Central memory CD8-positive, alpha-beta T cell (primary cell): ENCODE measurements around the gene DAZAP1.
"Not testable (repeated sequence)": the region's sequence is repeated elsewhere in the genome, so short reads cannot be mapped to it uniquely, and the experiment has no call there.

ENCODE experiments used
- ATAC-seq: fragments of 150-1000 bp; cut with Tn5 transposase; replicated peaks from 2 replicates; pipeline ENCODE4 v1.10.0; 2022; ENCODE audit warnings: mild to moderate bottlenecking, moderate FRiP score, moderate number of reproducible peaks; ENCODE audit not compliant: poor library complexity, severe bottlenecking; ENCODE audit errors: extremely low read depth
- DNase-seq, 2 donors: peaks; one replicate each; pipeline ENCODE4 v3.0.0; 2021; ENCODE audit warnings: low spot score in 2 of 2
- H3K27ac Mint-ChIP-seq: one replicate; pipeline ENCODE4 v1.8.0; 2022; ENCODE audit warnings: low read depth, mild to moderate bottlenecking, moderate library complexity, mixed read lengths
- H3K27me3 Mint-ChIP-seq: one replicate; pipeline ENCODE4 v1.8.0; 2022; ENCODE audit warnings: mixed read lengths
- H3K36me3 Mint-ChIP-seq: one replicate; pipeline ENCODE4 v1.8.0; 2022; ENCODE audit warnings: mild to moderate bottlenecking, moderate library complexity, mixed read lengths; ENCODE audit not compliant: insufficient read depth
- H3K4me1 Mint-ChIP-seq: one replicate; pipeline ENCODE4 v1.8.0; 2022; ENCODE audit warnings: mixed read lengths
- H3K4me3 Mint-ChIP-seq: one replicate; pipeline ENCODE4 v1.8.0; 2022; ENCODE audit warnings: mild to moderate bottlenecking, moderate library complexity, mixed read lengths
- H3K9me3 Mint-ChIP-seq: one replicate; pipeline ENCODE4 v1.8.0; 2022; ENCODE audit warnings: mixed read lengths

DAZAP1 gene

DNA sequence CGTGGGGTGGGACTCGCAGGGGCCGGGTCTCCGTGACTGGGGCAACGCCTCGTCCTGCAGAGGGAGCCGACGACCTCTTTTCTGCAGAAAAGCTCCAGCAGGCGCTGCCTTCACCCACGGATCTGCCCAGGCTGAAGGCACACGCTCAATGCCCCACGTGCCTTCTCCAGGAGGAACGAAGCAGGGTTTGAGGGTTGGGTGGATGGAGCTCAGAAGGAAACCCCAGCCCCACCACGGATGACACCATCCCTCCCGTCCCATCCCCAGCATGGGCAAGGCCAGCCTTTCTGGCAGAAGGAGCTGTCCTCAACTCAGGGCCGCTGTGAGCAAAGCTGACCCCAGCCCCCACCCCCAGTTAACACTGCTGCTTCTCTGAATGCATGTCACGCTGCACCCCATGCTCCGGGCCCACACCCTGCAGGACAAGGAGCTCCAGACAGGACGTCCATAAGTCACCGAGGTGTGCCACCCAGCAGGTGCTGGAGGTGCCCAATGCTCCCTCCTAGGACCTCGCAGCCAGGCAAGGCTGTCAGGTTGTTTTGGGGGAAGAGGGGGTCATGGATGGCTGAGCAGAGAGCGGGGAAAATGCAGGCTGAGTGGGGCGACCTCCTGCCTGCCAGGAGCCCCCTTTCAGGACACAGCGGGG lies 64.3 kb downstream of the DAZAP1 start:
- Mint-ChIP-seq H3K9me3 (no peaks in the 10 kb centered on the region), H3K36me3 (peaks cover 4% of the 10 kb centered on the region), H3K27me3 (no peaks in the 10 kb centered on the region), H3K4me3 (peak overlapping the region; percentile 73), H3K27ac (no peak overlapping the region), H3K4me1 (peaks cover 12% of the 10 kb centered on the region)
- ATAC-seq: no peak
- no peak for DNase-seq

DNA sequence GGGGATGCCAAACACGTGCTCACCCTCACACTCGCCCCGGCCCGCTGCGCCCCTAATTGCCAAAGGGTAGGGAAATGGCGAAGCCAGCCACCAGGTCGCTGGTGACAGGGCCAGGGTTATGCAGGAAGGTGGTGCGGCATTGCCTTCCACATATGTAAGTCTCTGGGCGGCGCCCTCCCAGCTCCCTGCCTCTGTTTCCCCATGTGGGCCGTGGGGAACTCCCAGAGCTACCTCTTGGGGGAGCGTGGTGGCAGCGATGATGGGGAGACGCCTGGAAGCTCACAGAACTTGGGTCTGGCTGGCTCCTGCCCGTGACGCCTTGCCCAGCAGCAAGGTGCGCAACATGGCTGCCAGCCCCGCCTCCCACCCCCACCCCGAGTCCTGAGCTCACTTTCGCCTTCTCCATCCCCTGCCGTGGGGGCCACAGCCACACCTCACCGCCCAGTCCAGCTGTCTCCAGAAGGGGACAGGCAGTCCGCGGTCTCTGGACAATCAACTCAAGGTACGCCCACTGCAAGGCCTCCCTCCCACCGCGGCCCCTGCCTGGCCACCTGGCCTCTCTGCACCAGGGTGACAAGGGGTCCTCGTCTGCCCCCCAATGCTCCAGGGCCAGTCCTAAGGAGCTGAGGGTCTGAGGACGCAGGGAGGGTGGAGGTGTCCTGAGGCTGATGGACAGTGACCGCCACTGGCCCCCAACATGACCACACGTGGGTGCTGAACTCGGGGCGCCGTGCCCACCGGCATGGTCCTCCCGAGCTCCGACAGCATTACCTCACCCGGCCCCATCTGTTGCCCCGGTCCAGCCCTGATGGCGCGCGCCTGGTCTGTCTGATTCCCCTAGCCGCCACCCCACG lies 65.1 kb downstream of the DAZAP1 start:
- H3K27me3 Mint-ChIP-seq: no peaks in the 10 kb centered on the region
- DNase-seq (no peak), ATAC-seq (no peak)
- H3K9me3 Mint-ChIP-seq: no peaks in the 10 kb centered on the region
- peaks cover 12% of the 10 kb centered on the region for H3K4me1 Mint-ChIP-seq
- peaks cover 4% of the 10 kb centered on the region for H3K36me3 Mint-ChIP-seq
- H3K27ac Mint-ChIP-seq: no peak overlapping the region
- peak overlapping the region; percentile 73 for H3K4me3 Mint-ChIP-seq

DNA sequence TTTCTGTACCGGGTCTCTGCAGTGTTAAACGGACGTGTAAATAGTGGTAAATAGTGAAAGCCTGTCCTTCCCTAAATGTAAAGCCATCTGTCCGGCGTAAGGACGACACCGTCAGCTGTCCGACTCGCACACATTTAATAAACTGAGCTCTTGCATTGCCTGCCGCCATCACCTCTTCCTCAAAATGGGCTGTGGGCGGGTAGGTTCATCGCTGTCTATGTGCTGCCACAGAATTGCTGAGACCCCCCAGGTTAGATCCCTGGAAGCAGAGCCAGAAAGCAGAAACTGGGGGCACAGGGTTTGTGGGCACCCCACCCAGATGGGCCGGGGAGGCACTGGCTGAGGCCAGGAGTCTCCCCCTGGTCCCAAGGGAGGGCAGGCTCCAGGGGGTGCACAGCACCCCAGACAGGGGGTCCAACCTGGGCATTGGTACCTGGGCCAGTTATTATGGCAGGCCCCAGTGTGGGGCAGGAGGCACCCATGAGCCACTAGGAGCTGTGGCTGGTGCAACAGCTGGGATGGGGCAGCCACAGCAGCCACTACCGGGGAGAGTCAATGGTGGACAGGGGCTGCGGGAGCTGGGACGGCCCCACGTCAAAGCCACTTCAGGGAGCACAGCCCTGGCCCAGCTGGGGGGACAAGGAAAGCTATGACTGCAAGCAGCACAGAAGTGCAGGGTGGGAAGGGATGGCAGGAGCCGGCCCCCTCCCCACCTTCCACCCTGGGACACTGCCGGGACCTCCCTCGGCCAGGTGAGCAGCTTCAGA lies 65.9 kb downstream of the DAZAP1 start:
- Mint-ChIP-seq H3K4me3 (no peak overlapping the region), H3K9me3 (no peaks in the 10 kb centered on the region), H3K27me3 (no peaks in the 10 kb centered on the region), H3K36me3 (peaks cover 5% of the 10 kb centered on the region), H3K4me1 (peaks cover 12% of the 10 kb centered on the region), H3K27ac (no peak overlapping the region)
- ATAC-seq (no peak), DNase-seq (no peak)

DNA sequence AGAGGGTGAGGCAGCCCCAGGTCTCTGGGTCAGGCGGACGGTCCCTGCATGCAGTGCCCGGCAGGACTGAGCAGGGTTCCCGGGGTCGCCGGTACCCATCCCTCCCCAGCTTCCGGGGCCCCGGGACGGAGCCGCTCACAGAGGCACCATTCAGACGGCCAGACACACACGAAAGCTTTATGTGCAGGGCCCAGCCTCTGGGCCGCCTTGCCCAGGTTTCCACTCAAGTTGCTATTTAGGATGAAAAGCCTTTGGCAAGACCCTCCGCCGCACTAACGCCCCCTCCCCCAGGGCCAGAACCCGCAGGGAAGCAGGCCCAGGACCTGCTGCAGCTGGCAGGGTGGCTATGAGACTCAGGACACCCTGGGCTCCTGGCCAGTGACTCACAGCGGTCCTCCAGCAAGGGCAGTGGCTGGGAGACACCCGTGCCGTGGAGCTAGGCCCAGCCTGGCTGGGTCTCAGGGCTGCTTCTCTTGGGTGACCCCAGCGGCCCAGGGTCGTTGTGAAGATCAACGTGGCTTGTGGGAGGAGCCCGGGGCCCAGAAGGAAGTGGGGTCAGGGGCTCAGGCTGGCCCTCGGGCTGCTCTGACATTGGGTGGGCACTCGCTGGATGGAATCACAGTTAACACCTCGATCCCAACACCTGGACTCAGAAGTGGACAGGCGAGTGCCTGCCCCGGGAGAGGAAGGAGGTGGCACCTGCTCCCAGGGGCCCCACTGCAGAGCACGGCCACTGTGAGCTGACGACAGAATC lies 66.8 kb downstream of the DAZAP1 start:
- DNase-seq (no peak), ATAC-seq (no peak)
- H3K4me3 Mint-ChIP-seq: no peak overlapping the region
- no peaks in the 10 kb centered on the region for H3K27me3 Mint-ChIP-seq
- peaks cover 6% of the 10 kb centered on the region for H3K36me3 Mint-ChIP-seq
- H3K27ac Mint-ChIP-seq: no peak overlapping the region
- peaks cover 17% of the 10 kb centered on the region for H3K4me1 Mint-ChIP-seq
- no peaks in the 10 kb centered on the region for H3K9me3 Mint-ChIP-seq

DNA sequence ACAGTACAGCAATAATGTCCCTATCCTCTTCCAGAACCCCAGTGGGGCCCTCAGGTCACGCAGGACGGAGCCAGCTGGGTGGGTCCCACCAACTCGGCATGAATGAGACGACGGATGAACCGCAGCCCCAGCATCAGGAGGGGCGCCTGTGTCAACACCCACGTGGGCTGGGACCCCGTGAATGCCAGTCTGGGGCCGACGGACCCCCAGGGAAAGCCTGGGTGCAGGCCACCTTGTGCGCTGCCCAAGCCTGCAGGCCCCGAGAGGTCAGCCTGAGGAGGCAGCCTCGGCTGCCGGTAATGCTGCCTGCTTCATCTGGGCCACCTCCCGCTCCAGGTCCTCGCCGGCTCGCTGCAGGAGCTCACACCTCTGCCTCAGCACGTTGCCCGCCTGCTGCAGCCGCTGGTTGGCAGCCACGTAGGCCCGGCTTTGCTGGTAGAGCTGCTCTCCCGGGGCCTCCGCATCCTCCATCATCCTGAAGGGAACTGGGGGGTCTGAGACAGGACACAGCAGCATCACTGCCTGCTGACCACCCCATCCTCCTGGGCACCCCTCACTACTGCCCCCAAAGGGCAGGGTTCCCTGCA lies 67.5 kb downstream of the DAZAP1 start:
- Mint-ChIP-seq H3K9me3 (no peaks in the 10 kb centered on the region), H3K4me1 (peaks cover 20% of the 10 kb centered on the region), H3K27me3 (no peaks in the 10 kb centered on the region), H3K27ac (no peak overlapping the region), H3K36me3 (peaks cover 7% of the 10 kb centered on the region), H3K4me3 (no peak overlapping the region)
- ATAC-seq (no peak), DNase-seq (no peak)

DNA sequence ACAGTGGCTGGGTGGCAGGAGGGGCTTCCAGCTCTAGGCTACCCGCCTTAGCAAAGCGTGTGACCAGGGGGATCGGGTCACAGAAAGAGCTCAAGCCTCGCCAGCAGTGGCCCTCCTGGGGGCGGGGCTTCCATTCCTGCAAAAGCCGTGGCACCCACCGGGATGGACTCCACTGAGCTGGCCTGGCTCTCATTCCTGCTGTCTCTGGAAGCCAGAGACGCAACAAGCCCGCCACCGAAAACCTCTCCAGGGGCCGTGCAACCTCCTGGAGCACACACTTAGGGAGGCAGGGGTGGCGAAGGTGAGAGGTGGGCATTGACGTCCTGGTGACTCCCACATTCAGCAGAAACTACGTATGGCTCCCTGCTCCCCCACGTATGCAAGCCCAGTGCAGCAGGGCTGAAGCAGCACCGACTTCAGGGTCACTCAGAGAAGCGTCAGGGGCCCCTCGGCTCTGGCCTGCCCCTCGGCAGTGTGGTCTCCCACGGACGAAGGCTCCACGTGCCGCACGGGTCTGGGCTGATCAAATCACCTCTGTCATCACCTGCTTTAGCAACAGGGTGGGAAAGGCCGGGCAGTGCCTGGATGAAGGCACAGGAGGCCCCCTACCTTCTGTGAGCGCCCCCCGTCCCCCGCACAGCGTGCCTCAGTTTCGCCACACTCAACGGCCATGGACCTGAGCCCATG lies 68.5 kb downstream of the DAZAP1 start:
- H3K4me3 Mint-ChIP-seq: no peak overlapping the region
- DNase-seq (no peak), ATAC-seq (no peak)
- peaks cover 20% of the 10 kb centered on the region for H3K4me1 Mint-ChIP-seq
- peaks cover 5% of the 10 kb centered on the region for H3K36me3 Mint-ChIP-seq
- H3K9me3 Mint-ChIP-seq: no peaks in the 10 kb centered on the region
- no peaks in the 10 kb centered on the region for H3K27me3 Mint-ChIP-seq
- no peak overlapping the region for H3K27ac Mint-ChIP-seq

DNA sequence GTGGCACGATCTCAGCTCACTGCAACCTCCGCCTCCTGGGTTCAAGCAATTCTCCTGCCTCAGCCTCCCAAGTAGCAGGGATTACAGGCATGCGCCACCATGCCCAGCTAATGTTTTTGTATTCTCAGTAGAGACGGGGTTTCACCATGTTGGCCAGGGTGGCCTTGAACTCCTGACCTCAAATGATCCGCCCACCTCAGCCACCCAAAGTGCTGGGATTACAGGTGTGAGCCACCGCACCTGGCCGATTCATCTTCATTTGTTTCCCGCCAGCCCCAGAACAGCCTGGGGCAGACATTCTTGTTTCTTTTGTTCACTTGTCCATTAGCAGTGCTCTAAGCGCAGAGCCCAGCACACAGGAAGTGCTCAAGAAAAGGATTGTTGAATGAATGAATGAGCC lies 69.7 kb downstream of the DAZAP1 start:
- DNase-seq, H3K36me3 Mint-ChIP-seq, ATAC-seq, H3K9me3 Mint-ChIP-seq, H3K27ac Mint-ChIP-seq, H3K27me3 Mint-ChIP-seq: not testable (repeated sequence)
- Mint-ChIP-seq H3K4me1 (peaks cover 14% of the 10 kb centered on the region), H3K4me3 (peak overlapping the region; percentile 96)

DNA sequence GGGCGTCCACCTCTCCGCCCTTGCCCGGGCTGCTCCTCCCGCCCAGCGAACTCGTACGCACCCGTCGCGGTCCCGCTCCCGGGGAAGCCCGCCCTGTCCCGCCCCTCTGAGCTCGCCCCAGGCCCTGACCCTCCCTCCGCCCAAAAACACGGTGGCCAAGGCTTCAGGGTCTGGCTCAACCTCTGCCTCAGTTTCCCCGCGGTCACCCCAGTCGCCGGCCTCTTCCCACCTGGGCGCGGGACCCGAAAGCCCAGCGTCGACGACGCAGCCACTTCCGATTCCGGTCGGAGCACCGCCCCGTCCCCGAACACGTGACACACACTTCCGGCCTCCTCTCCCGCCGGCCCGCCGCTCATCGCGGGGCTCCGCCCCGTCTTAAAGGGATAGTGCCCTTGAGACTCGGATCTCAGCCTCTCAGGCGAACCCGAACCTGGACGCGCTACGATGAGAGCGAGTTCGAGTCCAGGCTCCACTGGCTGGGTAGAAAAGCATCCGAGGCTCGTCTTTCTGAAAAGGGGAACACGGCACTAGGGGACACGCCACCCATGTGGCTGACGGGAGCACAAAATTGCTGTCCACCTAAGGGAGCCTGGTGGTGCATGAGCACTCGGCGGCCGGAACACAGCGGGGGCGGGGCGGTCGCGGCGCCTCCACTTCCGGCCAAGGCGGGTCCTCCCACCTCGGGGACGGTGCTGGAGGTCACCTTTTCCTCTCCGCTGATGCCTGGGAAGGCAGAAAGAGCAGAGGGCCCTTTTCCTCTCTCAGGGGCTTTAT lies 71.7 kb downstream of the DAZAP1 start, which contains the start of gene C19orf25:
TSS of gene C19orf25 (minus strand) at position 282 of the 774 bp plus-strand sequence. CDS start 312 bp downstream, outside the sequence.
- no peaks in the 10 kb centered on the region for H3K9me3 Mint-ChIP-seq
- ATAC-seq (peak; percentile 96), DNase-seq (peak; percentile 83 to 84)
- peaks cover 7% of the 10 kb centered on the region for H3K4me1 Mint-ChIP-seq
- peak within 1 kb of the TSS; percentile 94 for H3K27ac Mint-ChIP-seq
- H3K4me3 Mint-ChIP-seq: peak within 1 kb of the TSS; percentile 96
- H3K27me3 Mint-ChIP-seq: no peaks in the 10 kb centered on the region
- peaks cover 5% of the 10 kb centered on the region for H3K36me3 Mint-ChIP-seq

DNA sequence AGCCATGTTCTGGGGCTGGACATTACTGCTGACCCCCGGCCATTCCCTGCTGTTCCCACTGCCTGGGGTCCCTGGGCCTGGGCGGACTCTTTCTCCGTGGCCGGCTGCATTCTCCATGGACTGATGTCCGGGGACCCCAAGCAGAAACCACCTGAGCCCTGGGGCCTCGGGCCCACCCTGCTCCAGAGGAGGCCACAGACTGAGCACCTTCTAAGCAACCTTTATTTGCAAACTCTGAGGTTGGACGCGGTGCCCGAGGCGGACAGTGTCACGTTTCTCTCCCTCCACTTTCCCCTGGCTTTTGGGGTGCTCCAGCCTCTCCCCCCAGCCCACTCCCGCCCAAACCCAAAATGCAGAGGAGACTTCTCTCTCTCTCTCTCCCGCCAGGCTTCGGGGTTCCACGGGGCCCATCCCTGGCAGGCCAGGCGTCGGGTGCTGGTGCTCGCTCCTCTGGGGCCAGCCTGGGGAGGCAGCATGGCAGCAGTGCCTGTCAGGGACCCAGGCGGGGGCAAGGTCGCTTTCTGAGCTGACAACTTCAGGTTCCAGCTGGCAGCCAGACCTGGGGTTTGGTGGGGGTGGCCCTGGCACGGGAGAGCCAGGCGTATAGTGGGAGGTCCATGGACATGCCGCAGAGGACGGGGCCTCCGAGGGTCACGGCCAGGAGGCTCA lies 74.0 kb downstream of the DAZAP1 start:
- no peak for DNase-seq
- Mint-ChIP-seq H3K36me3 (peaks cover 3% of the 10 kb centered on the region), H3K4me1 (peaks cover 7% of the 10 kb centered on the region), H3K27me3 (no peaks in the 10 kb centered on the region), H3K4me3 (no peak overlapping the region), H3K9me3 (no peaks in the 10 kb centered on the region), H3K27ac (no peak overlapping the region)
- ATAC-seq: no peak

DNA sequence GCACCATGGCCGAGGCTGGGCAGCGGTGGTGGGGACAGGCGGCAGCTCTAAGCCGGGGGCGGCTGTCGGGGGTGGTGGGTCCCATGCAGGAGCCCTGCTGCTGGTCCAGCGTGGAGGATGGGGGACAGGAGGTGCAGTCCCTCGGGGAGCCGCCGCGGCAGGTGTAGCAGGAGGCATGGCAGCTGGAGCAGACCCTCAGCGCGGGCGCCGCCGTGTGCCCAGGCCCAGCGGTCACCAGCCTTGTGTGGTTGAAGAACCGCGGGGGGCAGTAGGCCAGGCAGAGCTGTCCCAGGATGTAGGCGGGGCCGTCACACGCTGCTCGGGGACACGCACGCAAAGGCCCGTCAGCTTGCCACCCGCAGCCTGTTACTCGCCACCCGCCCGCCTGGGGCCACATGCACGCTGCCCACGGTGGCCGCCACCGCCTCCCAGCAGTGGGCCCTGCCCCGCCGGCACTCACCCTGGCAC lies 74.5 kb downstream of the DAZAP1 start:
- Mint-ChIP-seq H3K9me3 (no peaks in the 10 kb centered on the region), H3K27ac (no peak overlapping the region), H3K27me3 (no peaks in the 10 kb centered on the region), H3K4me1 (peaks cover 7% of the 10 kb centered on the region), H3K36me3 (peaks cover 3% of the 10 kb centered on the region), H3K4me3 (no peak overlapping the region)
- no peak for DNase-seq
- no peak for ATAC-seq
